ENCODE measurements around the gene HJURP.
"Not testable (repeated sequence)": the region's sequence is repeated elsewhere in the genome, so short reads cannot be mapped to it uniquely, and the experiment has no call there.

GRCh38 chr2:233872125-233872524 lies 17.8 kb upstream of the HJURP start:
- TF ChIP-seq, protein P1, sequence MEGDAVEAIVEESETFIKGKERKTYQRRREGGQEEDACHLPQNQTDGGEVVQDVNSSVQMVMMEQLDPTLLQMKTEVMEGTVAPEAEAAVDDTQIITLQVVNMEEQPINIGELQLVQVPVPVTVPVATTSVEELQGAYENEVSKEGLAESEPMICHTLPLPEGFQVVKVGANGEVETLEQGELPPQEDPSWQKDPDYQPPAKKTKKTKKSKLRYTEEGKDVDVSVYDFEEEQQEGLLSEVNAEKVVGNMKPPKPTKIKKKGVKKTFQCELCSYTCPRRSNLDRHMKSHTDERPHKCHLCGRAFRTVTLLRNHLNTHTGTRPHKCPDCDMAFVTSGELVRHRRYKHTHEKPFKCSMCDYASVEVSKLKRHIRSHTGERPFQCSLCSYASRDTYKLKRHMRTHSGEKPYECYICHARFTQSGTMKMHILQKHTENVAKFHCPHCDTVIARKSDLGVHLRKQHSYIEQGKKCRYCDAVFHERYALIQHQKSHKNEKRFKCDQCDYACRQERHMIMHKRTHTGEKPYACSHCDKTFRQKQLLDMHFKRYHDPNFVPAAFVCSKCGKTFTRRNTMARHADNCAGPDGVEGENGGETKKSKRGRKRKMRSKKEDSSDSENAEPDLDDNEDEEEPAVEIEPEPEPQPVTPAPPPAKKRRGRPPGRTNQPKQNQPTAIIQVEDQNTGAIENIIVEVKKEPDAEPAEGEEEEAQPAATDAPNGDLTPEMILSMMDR (IDR thresholded peaks at IDR 0.05 in 4 of 5, conservative IDR thresholded peaks at IDR 0.05 in 1 of 5): not testable (repeated sequence)
- not testable (repeated sequence) for TF ChIP-seq POLR2A (IDR thresholded peaks at IDR 0.05)
